GM08714 (cell line): ENCODE results near the gene CEP85L.

Source experiments
- H3K4me3 ChIP-seq: fragments of 200-500 bp; sonication (Bioruptor generic); 2 replicates; pipeline ENCODE4 v1.5.1; 2014; ENCODE audit warnings: mild to moderate bottlenecking, low read length, inconsistent platforms
- ZNF274 ChIP-seq: IDR thresholded peaks from 2 replicates; pipeline ENCODE4 v1.6.1; 2012; ENCODE audit warnings: mild to moderate bottlenecking, low read depth, low read length

CEP85L gene

DNA sequence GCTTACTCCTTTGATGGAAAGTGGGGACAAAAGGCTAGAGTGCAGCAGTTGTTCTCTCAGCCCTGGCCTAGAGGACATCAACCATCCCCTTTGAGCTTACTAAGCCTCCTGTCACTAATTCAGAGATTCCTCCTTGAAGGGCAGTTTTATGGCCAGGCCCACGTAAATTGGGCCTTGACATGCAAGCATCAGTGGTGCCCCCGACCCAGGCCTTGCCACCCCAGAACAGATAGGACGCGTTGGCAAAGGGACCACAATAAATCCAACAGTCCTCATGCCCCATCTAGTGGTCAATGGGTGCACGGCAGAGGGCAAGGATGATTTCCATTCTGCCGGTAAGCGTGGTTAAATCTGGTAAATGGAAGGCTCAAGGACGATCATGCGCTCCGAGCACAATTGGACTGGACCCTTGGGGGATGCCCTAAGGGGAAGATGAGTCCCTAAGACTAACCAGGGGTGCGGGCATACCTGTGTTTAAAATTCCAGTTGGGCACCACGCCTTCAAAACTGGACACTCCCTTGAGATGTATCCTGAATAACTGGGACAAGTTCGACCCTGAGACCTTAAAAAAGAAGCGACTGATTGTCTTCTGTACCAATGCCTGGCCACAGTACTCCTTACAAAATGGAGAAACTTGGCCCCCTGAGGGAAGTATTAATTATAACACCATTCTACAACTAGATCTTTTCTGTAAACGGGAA, 32.6 kb downstream of the CEP85L start:
- TF ChIP-seq ZNF274 = no peak
- H3K4me3 ChIP-seq = no peak overlapping the region

DNA sequence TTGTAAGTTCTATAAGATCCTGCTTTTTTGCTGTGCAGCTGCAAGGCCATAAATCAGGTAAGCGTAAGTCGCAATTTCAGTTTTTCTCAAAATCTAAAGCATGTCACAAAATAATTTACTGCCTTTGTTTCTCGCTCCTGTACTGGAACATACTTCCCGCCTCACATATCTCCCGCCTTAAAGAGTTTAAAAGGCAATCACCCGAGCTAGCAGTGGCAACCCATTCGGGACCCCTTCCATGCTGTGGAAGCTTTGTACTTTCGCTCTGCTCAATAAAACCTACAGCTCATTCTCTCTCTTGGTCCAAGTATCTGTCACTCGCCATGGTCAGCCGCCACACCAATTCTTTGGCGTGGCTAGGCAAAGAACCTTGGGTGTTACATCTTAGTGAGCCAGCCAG, 34.0 kb downstream of the CEP85L start:
- TF ChIP-seq ZNF274 = no peak
- H3K4me3 ChIP-seq = no peak overlapping the region

DNA sequence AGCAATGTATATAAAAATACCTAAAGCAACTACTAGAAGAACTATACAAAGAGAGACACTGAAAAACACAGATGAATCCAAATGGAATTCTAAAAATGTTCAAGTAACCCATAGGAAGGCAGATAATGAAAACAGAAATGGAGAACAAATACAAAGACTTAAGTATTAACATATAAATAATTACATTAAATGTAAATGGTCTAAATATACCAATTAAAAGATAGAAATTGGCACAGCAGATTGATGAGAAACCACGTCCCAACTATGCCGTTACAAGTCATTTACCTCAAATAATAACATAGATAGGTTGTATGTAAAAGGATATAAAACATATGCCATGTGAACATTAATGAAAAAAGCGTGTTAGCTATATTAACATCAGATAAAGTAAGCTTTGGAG, 40.1 kb downstream of the CEP85L start:
- H3K4me3 ChIP-seq = no peak overlapping the region
- no peak for TF ChIP-seq ZNF274

DNA sequence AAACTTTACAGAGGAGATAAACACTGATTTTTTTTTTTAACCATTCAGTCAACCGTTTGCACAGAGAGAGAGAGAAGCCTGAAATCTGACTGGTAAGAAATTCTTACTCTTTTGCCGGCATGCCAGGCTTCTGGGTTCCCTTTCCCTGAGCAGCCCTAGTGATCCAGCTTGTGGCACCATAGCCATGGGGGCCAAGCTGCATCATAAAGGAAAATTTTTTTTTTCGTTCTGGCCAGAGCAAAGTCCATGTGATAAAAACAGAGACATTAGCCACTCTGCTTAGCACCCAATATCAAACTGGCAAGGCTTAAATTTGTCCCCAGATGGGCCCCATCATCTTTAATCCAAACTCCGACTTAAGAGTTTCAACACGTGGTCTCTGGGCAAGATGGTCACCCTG, 44.5 kb downstream of the CEP85L start:
- no peak overlapping the region for H3K4me3 ChIP-seq
- TF ChIP-seq ZNF274 = no peak

DNA sequence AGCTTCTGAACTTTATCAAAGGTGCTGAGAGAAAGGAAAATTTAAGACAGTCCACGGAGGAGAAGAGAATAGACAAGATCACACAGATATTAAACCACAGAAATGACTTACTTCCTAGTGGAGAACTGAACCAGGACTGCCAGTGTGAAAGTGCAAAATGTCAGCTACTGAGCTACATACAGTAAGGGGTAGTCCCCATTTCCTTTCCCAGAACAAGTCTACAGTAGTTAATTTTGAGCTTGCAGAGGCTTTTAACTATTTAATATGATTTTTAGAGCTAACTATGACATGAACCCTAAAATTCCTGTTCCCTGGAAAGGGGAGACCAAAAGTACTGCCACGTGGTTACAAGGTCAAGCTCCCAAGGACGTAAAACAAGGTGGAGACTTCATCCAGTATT, 45.1 kb downstream of the CEP85L start:
- no peak for TF ChIP-seq ZNF274
- no peak overlapping the region for H3K4me3 ChIP-seq

DNA sequence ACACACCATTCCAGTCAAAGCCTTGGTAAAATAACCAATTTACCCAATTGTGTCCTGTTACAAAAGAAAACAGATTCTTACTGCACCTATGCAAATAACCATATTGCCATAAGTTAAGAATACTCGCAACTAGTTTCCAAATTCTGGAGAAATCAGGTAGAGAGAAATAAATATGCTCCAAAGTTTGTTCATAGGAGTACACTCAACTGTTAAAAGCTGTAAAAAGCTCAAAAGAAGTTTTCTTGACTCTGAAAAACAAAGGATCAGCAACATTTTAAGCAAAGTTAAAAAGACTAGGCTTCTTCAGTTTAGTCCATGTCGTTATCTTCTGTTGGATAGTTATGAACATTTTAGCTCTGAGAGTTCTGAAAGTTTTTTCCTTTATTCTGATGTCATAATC, 48.0 kb downstream of the CEP85L start:
- TF ChIP-seq ZNF274 = no peak
- no peak overlapping the region for H3K4me3 ChIP-seq

DNA sequence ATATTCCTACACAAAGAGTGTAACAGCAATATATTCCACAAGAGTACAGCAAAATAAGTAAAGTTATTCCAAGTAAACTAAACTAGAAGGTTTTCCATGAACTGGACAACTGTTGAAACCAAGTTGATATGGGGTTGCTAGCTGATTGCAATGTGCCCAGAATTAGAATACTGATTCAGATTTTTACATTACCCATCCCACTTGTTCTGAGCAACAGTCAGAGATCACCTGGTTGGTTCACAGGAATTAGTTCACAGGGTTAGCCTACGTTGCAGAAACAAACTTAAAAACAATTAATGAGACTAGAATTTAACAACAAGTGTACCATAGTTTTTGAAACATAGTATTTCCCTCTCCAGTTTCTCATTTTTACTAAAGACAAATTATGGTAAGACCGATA, 49.1 kb downstream of the CEP85L start:
- no peak overlapping the region for H3K4me3 ChIP-seq
- TF ChIP-seq ZNF274 = no peak

DNA sequence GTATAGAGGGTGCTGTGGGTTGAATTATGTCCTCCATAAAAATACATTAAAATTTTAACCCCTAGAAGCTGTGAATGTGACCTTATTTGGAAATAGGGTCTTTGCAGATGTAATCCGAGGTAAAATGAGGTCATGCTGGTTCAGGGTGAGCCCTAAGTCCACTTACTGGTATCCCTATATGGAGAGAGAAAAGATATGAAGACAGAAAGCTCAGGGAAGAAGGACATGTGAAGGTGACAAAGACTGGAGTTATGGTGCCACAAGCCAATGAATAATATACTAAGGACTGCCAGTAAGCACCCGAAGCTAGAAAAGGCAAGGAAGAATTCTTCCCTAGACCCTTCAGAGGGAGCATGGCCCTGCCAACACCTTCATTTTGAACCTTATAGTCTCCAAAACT, 53.1 kb downstream of the CEP85L start:
- H3K4me3 ChIP-seq = no peak overlapping the region
- no peak for TF ChIP-seq ZNF274

DNA sequence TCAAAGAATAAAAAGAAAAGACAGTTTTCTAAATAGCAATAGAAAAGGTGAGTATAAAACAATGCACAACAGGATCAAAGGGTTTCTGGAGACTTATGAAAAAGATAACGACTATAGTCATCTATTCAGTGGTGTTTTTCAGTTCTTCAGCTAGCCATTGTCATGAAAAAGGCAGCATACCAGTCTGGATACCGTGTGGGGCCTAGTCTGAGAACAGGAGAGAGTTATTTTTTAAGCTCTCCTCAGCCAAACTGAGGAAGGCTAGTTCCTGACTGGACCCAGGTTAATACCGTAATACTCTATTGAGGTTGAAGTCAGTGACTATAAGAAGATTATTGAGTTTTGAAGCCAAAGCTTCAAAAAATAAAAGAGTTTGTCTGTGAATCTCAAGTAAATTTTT, 53.8 kb downstream of the CEP85L start:
- H3K4me3 ChIP-seq = no peak overlapping the region
- no peak for TF ChIP-seq ZNF274

DNA sequence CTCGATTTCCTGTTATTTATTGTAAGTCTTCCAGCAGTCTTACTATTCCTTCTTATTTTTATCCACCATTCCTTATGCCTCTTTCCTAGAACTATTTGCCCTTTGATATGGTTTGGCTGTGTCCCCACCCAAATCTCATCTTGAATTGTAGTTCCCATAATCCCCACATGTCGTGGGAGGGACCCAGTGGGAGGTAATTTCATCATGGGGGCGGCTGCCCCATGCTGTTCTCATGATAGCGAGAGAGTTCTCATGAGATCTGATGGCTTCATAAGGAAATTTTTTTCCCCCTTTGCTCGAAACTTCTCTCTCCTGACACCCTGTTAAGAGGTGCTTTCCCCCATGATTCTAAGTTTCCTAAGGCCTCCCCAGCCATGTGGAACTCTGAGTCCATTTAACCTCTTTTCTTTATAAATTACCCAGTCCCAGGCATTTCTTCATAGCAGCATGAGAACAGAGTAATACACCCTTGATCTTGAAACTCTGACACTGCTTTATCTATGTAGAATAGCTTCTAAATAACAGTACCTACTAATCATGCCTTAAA, 54.5 kb downstream of the CEP85L start:
- H3K4me3 ChIP-seq = no peak overlapping the region
- TF ChIP-seq ZNF274 = no peak

DNA sequence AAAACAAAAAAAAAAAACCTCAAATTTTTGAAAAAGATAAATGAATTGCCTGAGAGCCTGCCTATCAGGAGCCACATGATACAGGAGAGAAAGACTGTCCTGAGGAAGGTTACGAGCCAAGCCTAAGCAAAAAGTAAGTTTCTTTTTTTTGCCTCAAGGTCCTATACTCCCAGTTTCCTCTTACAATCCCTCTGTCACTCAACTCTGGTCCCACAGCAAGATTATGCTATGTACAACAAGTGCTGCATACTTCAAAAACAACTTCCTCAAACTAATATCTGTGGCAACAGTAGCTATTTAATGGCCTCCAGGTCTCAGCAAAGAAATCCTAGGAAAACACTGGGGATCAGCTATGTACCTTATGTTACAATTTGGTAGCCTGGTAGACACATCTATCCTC, 56.5 kb downstream of the CEP85L start:
- TF ChIP-seq ZNF274 = no peak
- H3K4me3 ChIP-seq = no peak overlapping the region

DNA sequence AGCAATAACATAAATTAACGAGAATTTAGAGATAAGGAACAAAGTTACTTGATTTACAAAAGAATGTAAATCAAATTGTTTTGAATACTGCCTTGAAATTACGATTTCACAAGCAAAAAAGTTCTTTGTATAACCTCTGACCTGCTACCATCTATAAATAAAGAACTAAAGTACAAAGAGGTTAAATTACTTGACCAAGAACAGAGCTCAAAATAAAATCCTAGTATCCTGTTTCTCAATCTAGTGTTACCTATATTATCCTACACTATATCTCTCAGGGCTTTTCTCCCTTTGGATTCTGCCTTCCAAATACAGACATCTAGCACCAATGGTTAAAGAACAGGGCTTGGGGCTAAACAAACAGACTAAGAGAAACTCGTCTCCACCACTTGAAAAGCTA, 59.5 kb downstream of the CEP85L start:
- TF ChIP-seq ZNF274 = no peak
- H3K4me3 ChIP-seq = no peak overlapping the region

DNA sequence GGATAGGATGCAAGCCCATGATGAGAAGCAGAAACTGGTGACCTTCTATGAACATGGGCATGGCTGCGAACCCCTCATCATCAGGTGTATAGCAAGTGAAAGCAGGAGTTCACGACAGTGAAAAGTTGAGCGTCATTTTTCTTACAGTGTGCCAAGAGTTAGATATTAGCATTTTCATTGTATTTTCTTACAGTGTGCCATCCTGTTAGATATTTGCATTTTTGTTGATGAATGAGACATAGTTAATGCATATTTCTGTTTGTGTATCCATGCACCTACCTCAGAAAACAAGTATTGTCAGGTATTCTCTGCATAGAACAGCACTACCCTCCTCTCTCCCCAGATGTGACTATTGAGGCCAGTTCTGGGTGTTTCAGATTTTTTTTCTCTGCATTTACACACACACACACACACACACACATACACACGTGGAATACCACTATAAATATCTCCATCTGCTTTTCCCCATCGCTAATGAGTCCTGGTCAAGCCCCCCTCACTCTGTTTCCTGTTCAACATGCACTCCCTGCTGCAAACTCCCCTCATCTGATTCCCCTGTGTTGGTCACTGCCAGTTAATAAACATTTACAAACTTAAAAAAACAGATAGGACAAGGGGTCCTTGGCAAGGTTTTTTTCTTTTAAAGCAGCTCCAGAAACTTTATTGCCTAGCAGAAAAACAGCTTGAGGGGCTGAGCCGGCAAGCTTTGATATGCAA, 61.6 kb downstream of the CEP85L start:
- H3K4me3 ChIP-seq = no peak overlapping the region
- TF ChIP-seq ZNF274 = no peak

DNA sequence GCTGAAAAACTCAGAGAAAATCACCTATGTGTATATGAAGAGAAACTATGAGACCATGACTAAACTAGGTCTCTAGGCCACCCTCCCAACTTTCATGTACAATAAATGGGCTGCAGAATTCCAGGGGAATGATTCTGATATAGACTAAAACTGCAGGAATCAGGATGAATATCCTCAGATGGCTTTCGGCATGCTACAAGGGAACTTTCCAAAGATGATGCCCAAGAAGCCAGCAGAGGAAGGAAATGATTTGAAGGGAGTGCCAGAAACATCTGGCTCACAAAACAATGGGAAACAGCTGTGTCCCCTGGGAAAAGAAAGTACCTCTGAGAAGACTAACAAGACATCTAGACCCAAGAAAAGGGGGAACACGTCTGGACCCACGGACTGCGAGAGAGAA, 62.2 kb downstream of the CEP85L start:
- no peak for TF ChIP-seq ZNF274
- no peak overlapping the region for H3K4me3 ChIP-seq

DNA sequence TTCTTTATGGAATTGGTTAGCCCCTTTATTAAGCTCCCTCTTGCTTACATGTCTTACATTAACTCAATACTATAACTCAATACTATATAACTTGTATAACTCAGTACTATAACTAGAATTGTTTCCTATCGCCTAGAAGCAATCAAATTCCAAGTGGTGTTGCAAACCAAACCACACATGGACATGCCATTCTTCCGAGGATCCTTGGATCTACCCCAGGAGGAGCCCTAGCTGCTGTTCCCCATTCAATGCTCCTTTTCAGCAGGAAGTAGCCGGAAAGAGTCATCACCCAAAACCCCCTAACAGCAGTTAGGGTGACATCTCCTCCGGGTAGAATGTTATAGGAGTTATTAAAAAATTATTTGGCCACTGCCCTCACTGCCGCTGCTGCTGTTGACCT, 62.8 kb downstream of the CEP85L start:
- no peak overlapping the region for H3K4me3 ChIP-seq
- no peak for TF ChIP-seq ZNF274
